ENCODE measurements around the gene PIAS1. TPM values are rescaled to one million over a fixed set of nuclear protein-coding genes. Genes with fewer than 3 reads are reported as not detected.

PIAS1 gene
- total RNA-seq, 1 donor: 39.0 TPM

GRCh38 chr15:68177742-68178141 is 123.6 kb downstream of the PIAS1 start:
- TF ChIP-seq CTCF (IDR thresholded peaks at IDR 0.05; ENCODE audit: insufficient read depth, low read length): no peak
- no peak overlapping the region for H3K4me3 ChIP-seq (ENCODE audit: low read depth, low read length)
- peak; percentile 44 for DNase-seq (ENCODE audit: low read depth)

DNA sequence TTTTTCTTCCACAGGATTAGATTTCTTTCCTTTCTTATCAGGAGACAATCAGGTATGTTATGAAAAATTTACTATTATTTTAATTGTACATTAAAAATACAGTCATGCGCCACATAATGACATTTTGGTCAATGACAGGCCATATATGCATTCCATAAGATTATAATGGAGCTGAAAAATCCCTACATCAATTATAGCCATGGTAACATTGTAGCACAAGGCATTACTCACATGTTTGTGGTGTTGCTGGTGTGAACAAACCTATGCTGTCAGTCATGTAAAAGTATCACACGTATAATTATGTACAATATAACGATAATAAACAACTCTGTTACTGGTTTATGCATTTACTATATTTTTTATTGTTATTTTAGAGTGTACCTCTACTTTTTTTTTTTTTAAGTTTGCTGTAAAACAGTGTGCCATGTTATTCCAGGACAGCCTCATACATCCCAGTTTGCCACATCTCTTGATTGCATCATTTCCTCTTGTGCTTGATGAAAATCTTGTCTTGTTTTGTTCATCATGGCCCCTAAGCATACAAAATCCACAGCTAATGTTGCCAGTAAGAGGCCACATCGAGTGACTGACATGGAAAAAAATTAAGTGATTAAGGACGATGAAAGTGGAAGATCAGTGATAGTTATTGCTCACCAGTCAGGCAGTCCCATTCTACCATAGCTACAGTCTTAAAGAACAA is 129.7 kb downstream of the PIAS1 start:
- peak; percentile 44 for DNase-seq (ENCODE audit: low read depth)
- TF ChIP-seq CTCF (IDR thresholded peaks at IDR 0.05; ENCODE audit: insufficient read depth, low read length): no peak
- H3K4me3 ChIP-seq (ENCODE audit: low read depth, low read length): no peak overlapping the region

DNA sequence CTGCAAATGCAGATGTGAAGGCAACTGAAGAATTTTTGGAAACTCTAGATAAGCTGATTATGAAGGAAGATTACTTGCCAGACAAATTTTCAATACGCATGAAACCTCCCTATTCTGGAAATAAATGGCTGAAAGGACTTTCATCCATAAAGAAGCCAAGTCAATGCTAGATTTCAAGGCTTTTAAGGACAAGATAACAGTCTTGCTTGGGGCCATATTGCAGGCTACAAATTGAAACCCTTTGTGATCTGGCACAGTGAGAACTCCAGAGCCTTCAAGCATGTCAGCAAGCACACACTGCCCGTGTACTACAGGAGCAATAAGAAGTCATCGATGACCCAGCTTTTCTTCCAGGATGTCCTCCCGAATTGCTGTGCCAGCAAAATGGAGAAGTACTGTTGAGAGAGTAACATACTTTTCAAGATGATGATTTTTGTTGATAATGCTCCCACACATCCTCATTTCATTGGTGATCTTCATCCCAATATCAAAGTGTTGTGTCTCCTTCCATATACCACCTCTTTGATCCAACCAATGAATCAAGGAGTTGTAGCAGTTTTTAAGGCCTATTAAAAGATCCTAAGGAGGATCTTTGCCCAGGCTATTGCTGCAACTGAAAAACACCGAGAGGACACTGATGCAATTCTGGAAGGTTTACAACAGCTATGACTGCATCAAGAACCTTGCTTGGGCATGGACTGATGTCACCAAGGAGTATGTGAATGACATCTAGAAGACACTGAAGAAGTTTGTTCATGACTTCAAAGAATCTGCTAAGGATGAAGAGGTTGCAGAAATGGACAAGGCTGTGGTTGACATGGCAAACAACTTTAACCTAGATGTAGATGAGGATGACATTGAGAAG is 130.7 kb downstream of the PIAS1 start:
- no peak for DNase-seq (ENCODE audit: low read depth)
- no peak for TF ChIP-seq CTCF (IDR thresholded peaks at IDR 0.05; ENCODE audit: insufficient read depth, low read length)
- H3K4me3 ChIP-seq (ENCODE audit: low read depth, low read length): no peak overlapping the region

GRCh38 chr15:68186671-68187397 is 132.7 kb downstream of the PIAS1 start:
- DNase-seq (ENCODE audit: low read depth): peak; percentile 85
- no peak for TF ChIP-seq CTCF (IDR thresholded peaks at IDR 0.05; ENCODE audit: insufficient read depth, low read length)
- no peak overlapping the region for H3K4me3 ChIP-seq (ENCODE audit: low read depth, low read length)

- peak; percentile 91 for DNase-seq (ENCODE audit: low read depth)
- TF ChIP-seq CTCF (IDR thresholded peaks at IDR 0.05; ENCODE audit: insufficient read depth, low read length): no peak
- H3K4me3 ChIP-seq (ENCODE audit: low read depth, low read length): peak overlapping the region; percentile 1
Observed at GRCh38 chr15:68187559-68187958, 133.4 kb downstream of the PIAS1 start.

- no peak overlapping the region for H3K4me3 ChIP-seq (ENCODE audit: low read depth, low read length)
- no peak for TF ChIP-seq CTCF (IDR thresholded peaks at IDR 0.05; ENCODE audit: insufficient read depth, low read length)
- DNase-seq (ENCODE audit: low read depth): no peak
Observed at GRCh38 chr15:68188647-68189046, 134.5 kb downstream of the PIAS1 start.

All from fibroblast of the aortic adventitia (primary cell).